Hepatic stellate cell (primary cell): ENCODE data around the gene STK11.

Source experiments
- DNase-seq: peaks from one replicate; pipeline ENCODE4 v3.0.0; 2011; ENCODE audit warnings: low spot score

STK11 gene, protein sequence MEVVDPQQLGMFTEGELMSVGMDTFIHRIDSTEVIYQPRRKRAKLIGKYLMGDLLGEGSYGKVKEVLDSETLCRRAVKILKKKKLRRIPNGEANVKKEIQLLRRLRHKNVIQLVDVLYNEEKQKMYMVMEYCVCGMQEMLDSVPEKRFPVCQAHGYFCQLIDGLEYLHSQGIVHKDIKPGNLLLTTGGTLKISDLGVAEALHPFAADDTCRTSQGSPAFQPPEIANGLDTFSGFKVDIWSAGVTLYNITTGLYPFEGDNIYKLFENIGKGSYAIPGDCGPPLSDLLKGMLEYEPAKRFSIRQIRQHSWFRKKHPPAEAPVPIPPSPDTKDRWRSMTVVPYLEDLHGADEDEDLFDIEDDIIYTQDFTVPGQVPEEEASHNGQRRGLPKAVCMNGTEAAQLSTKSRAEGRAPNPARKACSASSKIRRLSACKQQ

DNA sequence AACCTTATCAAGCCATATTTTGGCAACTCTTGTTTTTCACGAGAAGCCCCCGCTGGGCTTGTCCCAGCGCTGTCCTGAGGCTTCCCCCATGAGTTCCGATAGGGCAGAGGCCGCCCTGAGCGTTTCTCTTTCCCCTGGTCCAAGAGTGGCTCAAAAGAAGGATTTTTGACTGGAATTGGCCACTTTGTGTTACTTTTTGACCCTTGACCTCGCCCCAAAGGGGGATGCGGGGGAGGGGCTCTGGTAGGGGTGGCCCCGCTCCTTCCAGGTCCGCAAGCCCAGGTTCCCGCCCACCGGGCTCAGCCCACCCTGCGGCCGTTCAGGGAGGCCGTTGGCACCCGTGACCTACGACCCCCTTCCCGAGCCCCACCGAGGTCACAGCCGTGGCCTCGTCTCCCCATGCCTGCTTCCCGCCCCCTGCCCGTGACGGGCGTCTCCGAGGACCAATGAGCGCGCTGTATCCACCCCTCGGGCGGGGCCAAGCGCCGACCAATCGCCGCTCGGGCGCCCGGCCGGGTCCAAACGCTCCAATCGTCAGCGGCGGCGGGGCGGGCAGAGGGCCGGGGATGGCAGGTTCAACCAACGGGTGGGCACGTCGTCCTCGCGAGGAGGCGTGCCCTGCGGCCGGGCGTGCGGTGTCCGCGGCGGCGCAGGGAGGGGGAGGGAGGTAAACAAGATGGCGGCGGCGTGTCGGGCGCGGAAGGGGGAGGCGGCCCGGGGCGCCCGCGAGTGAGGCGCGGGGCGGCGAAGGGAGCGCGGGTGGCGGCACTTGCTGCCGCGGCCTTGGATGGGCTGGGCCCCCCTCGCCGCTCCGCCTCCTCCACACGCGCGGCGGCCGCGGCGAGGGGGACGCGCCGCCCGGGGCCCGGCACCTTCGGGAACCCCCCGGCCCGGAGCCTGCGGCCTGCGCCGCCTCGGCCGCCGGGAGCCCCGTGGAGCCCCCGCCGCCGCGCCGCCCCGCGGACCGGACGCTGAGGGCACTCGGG lies at the start of gene STK11:
Gene STK11 (plus strand): TSS at position 665 of the 986 bp plus-strand sequence. CDS start 1,136 bp downstream, outside the sequence.
- DNase-seq: peak; percentile 100

DNA sequence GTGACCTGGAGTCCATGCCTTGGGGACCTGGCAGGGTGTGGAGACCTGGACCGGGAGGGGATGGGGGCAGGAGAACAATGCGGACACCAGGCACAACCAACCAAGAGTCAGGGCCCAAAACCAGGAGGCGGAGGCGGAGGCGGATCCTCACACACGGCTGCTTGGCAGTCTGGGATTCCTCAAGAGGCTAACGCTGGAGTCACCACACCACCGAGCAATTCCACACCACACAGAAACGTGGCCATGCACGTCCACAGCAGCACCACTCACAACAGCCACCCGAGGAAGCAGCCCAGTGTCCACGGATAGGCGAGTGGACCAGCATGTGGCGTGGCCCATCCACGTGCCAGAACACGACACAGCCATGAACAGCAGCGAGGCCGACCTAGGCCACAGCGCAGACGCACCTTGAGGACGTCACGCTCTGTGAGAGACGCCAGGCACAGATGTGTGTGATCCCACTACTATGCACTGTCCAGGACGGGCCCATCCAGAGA lies 49.2 kb upstream of the STK11 start:
- no peak for DNase-seq

DNA sequence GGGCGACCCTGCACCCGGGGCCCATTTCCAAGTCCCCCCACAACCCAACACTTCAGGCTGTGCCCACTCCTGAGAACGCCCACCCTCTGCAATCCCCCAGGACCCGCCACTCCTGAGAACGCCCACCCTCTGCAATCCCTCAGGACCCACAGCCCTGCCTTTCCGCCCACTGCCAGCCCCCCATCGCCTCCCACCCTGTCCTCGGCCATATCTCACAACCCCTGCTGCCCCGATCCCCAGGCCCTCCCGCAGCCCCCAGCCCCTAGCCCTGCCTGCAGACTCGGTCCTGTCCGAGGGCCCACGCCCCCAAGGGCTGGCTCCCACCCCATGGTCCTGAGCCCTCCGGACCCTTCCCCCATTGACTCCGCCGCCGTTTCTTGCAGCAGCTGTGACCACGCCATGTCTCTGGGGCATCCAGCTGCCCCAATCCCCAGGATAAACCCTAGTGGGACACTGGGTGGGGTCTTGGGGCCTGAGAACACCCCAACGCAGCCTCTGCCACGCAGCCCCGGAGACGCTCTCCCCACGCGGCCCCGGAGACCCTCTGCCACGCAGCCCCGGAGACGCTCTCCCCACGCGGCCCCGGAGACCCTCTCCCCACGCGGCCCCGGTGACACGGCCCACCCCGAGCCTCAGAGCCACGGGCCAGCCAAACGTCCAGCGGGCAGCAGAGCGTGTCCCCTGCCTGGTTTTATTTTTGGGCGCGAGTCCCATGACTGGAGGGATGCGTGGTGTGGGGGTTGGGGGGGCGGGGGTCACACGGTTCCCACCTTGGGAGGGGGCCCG lies 48.6 kb upstream of the STK11 start:
- DNase-seq: no peak

DNA sequence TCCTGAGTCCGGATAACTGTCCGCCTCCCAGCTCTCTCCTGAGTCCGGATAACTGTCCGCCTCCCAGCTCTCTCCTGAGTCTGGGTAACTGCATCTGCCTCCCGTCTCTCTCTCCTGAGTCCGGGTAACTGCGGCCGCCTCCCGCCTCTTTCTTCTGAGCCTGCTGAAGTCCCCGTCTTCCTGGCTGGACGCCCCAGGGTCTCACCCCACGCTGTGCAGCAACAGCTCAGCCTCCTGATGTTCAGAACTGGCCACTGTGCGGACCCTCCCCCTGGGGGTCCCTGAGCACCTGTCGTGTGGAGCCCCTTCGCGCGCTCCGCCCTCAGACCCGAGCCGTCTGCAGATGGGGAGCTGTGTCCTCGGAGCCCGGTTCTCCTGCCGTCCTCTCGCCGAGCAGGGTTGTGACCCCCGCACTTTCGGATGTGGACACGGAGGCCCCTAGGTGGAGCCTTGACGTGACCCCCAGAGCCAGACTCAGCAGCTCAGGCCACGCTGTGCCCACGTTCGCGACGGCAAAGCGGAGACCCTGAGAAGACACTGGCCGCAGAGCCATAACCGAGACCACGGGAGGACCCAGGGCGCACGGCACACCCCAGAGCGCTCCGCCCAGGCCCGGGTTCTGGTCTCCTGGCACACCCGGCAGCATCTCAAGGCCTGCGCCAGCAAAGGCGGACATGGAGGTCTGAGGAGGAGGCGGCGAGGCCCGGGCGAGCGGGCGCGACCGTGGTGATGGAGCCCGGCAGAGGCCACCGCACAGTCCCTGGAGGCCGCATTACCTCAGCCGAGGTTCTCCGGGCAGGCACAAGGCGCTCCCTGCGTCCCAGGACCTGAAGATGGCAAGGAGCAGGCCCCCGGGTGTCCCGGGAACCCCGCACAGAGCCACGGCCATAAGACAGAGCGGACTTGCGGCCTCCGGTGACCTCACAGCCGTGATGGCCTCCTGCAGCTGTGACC lies 47.4 kb upstream of the STK11 start:
- DNase-seq: no peak

DNA sequence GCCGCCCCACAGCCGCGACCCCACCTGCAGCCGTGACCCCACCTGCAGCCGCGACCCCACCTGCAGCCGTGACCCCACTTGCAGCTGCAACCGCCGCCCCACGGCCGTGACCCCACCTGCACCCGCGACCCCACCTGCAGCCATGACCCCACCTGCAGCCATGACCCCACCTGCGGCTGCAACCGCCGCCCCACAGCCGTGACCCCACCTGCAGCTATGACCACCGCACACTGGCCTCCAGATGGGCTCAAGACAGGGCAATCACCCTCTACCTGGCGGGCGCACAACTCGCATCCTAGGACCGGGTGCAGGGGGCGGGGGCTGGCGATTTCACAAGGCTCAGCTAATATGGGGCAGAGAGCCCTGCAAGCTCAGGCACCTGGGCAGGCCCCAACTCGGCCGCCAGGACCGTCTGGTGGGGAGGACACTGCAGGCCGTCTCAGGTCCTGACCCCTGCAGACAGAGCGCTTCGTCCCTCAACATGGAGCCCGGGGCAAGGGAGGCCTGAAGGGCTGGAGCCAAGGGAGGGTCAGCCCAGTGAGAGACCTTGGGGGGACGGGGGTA lies 46.6 kb upstream of the STK11 start:
- DNase-seq: no peak

DNA sequence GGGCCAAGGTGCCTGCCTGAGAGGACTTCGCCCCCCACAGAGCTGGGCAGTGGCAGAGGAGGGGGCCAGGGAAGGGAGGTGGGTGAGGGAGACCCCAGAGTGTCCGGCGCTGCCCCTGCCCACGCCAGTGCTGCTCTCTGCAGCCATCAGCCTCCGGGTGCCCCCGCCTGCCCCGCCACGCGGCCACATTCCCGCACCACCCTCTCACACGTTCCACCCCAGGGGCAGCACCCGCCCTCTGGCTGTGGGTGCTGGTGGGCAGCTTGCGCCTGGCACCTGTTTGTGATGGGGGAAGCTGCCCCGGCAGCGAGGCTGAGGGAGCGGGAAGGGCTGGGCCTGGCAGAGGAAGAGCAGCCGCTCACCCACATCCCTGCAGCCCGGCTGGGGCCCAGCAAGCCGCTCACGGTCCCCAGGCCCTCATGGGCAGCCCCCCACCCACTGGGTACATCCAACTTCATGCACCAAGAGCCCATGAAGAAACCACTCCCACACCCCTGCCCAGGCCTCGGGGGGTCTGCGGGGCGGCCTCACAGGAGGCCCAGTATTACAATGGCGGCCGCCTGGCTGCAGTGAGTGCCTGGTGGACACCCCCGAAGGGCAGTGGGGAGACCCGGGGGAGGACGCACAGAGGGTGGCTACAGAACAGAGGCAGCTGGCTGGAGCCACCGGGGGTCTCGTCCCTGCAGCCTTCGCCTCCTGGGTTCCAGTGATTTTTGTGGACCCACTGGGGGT lies 45.5 kb upstream of the STK11 start:
- no peak for DNase-seq

DNA sequence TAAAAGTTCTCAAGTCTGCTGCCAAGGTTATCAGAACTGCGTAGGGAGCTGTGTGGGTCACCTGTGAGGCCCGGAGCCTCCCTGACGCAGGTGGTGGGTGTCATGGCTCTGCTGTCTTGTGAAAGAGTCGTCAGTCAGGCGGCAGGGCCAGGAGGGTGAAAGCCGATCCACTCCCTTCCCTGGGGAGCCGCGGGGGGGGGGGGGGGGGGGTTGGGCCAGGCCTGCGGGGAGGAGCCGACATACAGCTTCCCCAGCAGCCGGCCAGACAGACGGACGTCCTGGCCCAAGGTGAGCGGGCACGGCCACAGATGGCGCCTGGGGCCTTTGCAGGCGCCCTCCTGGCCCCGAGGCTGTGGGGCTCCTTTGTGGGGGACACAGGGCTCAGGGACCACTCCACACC lies 43.9 kb upstream of the STK11 start:
- peak; percentile 81 for DNase-seq

DNA sequence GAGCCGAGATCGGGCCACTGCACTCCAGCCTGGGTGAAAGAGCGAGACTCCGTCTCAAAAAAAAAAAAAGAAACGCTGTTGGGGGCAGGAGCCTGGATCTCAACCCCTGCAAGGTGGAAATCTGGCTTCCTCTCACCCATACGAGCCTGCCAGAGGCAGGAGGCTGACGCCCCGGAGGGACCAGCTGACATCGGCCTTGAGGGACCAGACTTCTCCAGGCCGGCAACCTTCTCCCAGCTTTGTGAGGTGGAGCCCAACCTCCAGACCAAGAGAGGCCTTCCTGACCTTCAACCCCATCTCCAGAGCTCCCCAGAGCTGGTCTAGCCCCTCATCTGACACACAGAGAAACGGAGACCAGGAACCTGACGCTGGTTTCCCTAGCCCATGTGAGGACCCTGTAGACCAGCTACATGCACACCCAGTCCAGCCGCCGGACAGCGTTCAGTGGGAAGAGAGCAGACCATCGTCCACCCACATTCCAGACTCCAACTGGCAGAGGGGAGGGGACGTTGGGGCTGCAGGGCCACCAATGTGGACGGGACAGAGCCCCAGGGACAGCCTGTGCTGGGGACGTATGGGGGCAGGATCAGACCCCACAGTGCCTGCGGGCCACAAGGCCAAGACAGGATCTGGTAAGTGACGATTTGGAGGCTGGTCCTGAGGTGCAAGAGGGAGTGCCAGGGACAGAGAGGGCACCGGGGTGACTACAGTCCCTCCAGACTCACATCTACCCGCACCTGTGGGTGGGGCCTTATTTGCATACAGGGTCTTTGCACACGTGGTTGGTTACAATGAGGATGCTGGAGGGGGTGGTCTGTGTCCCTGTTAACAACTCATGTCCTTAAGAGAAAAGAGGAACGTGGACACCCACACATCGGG lies 42.9 kb upstream of the STK11 start:
- DNase-seq: no peak

DNA sequence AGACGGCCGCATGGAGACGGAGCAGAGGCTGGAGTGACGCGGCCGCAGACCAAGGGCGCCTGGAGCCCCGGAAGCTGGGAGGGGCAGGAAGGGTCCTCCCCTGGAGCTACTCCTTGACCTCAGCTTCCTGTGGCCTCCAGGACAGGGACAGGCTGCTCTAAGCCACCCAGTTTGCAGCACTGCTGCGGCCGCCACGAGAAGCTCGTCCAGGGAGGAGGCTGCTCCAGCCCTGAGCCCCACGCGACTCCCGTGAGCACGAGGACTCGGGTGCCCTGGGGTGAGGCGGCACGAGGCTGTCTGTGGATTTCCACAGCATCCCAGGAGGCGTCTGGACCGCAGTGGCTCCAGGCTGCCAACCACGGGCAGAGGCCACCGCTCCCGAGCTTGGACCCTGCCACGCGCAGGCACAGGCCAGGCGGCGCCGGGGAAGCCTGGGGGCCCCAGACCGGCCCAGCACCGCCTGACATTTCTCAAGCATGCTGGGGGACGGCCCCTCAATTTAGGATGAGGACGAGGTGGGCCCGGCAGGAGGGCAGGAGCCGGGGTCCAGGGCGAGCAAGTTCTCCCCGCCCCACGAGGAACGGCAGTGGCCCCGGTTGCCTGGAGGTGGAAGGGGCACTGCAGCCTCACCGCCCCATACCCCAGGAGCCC lies 42.2 kb upstream of the STK11 start:
- peak; percentile 71 for DNase-seq

DNA sequence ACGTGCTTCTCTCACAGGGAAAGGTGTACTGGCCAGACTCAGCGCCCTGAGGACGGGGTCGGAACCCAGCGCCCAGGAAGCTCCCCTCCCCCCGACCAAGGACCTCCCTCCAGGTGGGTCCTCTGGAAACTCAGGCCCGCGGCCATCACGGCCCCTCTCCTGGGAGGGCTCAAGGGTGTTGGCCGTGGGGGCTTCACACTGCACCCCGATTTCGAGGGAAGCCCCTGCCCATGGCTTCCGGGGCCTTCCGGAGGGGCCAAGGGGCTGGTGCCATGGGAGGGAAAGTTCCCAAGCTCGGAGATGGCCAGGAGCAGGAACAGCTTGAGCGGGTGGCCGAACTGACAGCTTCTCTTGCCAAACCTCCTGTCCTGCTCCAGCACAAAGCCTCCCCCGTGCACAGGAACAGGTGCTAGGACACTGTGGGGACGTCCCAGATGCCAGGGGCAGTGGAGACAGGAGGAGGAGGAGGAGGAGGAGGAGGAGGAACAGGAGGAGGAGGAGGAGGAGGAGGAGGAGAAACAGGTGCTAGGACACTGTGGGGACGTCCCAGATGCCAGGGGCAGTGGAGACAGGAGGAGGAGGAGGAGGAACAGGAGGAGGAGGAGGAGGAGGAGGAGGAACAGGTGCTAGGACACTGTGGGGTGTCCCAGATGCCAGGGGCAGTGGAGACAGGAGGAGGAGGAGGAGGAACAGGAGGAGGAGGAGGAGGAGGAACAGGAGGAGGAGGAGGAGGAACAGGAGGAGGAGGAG lies 41.5 kb upstream of the STK11 start:
- no peak for DNase-seq

DNA sequence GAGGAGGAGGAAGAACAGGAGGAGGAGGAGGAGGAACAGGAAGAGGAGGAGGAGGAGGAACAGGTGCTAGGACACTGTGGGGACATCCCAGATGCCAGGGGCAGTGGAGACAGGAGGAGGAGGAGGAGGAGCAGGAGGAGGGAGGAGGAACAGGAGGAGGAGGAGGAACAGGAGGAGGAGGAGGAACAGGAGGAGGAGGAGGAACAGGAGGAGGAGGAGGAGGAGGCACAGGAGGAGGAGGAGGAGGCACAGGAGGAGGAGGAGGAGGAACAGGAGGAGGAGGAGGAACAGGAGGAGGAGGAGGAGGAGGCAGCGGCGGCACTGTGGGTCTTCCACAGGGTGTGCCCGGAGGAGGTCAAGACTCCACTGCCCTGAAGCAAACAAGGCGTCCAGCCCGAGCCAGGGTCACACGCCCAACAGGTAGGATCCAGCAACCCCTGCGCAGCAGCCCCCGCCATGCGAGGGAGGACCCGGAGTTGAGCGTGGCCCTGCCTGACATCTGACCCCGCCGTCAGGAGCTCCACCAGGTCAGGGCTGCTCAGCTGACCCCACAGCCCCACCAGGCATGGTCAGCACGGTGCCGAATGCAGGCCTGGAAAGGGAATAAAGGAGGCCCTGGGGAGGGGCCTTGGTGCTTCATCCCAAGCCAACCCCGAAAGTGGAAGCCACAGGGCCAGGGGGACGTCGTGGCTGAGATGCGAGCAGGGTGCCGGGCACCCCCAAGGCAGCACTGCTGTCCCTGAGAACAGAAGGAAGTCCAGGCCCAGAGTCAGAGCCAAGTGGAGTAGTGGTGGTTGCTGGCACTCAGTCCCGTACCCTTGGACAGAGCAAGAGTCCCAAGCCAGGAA lies 40.7 kb upstream of the STK11 start:
- DNase-seq: no peak

DNA sequence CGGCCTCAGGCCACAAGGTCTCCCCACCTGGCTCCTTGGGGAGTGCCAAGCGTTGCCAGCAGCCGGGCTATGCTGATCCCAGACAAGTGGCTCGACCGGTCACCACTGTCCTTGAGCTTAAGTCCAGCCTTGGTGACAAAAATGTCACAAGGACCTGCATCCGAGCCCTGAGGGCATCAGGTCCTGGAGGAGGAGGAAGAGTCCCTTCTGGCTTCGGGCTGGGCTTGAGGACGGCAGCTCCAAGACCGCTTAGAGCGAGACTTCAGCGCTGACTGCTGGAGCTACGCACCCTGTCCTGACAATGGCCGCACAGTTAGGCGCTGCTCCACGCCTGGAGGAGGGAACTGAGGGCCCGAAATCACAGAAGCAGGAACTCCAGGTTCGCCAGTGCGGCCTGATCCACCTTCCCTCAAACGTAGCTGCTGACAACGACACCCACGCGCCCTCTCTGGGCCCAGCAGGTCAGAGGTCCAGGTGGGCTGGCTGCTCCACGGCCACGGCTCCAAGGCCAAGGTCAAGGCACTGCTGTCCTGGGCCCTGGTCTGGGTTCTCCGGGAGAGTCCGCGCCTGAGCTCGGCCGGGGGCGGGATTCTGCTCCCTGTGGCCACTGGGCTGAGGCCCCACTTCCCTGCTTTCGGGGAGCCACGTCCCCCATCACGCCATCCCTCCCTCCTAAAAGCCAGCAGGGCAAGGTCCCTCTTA lies 38.6 kb upstream of the STK11 start:
- no peak for DNase-seq

DNA sequence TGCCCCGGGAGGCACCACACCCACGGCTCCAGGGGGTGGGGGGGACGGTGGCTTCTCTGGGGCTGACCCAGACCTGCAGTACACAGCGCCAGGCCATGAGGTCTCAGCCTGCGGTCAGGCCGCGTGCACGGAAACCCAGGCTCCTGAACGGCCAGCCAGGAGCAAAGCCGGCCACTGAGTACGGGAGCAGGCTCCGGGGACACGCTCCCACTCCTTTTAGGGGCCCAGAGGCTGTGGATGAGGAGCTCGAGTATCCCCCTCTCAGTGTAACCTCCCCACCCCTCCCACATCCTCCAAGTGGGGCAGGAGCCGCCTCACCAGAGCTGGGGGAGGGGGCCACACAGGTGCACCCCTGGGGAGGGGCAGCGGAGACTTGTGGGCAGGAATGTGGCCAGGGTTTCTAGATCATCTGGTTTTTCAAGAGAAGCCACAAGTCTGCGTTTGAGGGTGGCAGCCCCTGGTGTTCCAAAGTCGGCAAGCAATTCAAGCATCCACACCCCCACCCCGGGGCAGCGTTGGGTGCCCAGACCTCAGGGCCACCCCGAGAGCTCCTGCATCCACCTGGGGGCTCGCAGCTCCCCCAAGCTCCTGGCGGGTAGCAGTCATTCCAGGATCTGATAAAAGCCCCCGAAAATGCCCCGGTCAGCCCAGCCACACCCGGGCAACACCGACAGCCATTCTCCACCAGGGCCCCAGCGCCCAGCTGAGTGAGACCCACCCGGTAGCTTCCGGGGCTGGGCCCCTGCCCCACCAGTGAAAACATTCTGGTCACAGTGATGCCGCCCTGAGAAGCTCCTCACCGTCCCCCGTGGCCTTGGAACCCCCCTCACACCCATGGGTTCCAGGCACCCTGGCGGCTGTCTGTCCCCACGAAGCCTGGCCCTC lies 37.6 kb upstream of the STK11 start:
- no peak for DNase-seq

DNA sequence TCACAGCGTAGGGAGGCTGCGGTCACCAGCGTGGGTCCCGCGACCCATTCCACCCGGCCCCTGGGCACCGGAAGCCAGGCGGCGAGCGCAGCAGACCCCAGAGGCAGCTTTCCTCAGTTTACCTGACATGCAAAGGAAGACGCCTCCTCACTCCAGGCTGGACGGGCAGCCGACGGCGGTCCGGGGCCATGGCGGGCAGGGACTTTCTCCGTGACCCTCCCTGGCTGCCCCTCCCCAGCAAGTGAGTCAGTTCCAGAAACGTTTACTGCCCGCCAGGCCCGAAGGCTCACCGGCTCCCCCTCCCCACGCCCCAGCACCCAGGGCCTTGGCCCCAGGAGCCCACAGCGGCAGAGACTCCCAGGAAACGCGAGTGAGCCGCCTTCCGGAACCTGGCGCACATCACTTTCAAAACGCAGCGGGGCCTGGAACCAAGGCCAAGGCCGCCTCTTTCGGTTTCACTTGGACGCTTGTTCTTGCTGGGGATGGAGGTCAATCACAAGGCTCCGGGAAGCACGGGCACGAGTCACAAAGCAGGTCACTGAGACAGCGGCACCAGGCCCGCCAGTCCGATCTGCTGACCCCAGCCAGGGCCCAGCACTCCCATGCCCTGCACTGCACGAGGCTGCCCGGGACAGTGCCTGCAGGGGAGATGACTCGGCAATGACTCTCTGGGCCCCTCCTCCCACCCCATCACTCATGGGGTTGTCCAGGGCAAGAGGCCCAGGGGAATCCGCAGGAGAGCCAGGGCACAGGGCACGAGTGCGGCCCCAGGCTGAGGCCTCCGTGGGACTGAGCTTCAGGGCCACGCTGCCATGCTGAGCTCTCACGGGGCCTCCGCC lies 36.8 kb upstream of the STK11 start:
- DNase-seq: peak; percentile 91
